Endothelial cell of umbilical vein (primary cell): ENCODE measurements around the gene QTRT2. TPM values are rescaled to one million over a fixed set of nuclear protein-coding genes. Genes with fewer than 3 reads are reported as not detected.

Source experiments
- BruUV-seq: library from RNA; stranded (reverse); fragments of 400-500 nt; replicated peaks from 2 replicates; lab custom pipeline; 2021; lab: Mats Ljungman, UMichigan
- CTCF ChIA-PET: fragments of 300-600, 350-600 bp; sonication (Branson Sonifier 250); formaldehyde crosslinking; loops from one replicate; lab custom pipeline; 2021; ENCODE audit warnings: antibody characterized with exemption, inconsistent platforms; lab: Charles Lee
- POLR2A ChIA-PET: fragments of 300-600, 350-600 bp; sonication (Branson Sonifier 250); formaldehyde crosslinking; loops from one replicate; lab custom pipeline; 2021; ENCODE audit warnings: antibody characterized with exemption, inconsistent platforms; lab: Charles Lee
- DNase-seq: peaks from one replicate; pipeline ENCODE4 v3.0.0-alpha.2; 2011; ENCODE audit warnings: low read depth, low spot score
- FAIRE-seq: peaks from 2 replicates; lab custom pipeline; 2011; peaks lifted over from hg19 to GRCh38; lab: Jason Lieb, UNC
- H2AFZ ChIP-seq: 2 replicates; pipeline ENCODE4 v1.6.0; 2012; ENCODE audit warnings: low read depth, low read length, control low read depth, inconsistent platforms
- H3K27ac ChIP-seq: 2 replicates; pipeline ENCODE4 v1.5.1; 2011; ENCODE audit warnings: low read depth, mild to moderate bottlenecking, control low read depth, low read length, moderate library complexity; ENCODE audit not compliant: insufficient read depth
- H3K27me3 ChIP-seq, 2 experiments: 2 replicates each; pipeline versions ENCODE4 v1.6.0 to v1.6.1; 2011; ENCODE audit warnings: low read length in 2 of 2, mixed read lengths in 1 of 2; ENCODE audit not compliant: control insufficient read depth in 2 of 2, insufficient read depth in 2 of 2
- H3K36me3 ChIP-seq, 2 experiments: 2 replicates in 1 of 2; 3 replicates in 1 of 2; pipeline ENCODE4 v1.5.1; 2011; ENCODE audit warnings: low read length in 2 of 2, mild to moderate bottlenecking in 1 of 2, moderate library complexity in 1 of 2; ENCODE audit not compliant: control insufficient read depth in 2 of 2, insufficient read depth in 2 of 2; ENCODE audit errors: extremely low read depth in 1 of 2
- H3K4me1 ChIP-seq: 3 replicates; pipeline ENCODE4 v1.5.1; 2011; ENCODE audit warnings: mild to moderate bottlenecking, low read length; ENCODE audit not compliant: control insufficient read depth, insufficient read depth; ENCODE audit errors: extremely low read depth
- H3K4me2 ChIP-seq: 2 replicates; pipeline ENCODE4 v1.6.1; 2011; ENCODE audit warnings: low read length, control low read depth, mixed read lengths; ENCODE audit not compliant: insufficient read depth
- H3K4me3 ChIP-seq, 3 experiments: fragments of 200-600 bp in 1 of 3; sonication (generic), shearing (Covaris generic) in 1 of 3; replicated peaks in 1 of 3; 2 replicates each; pipeline ENCODE4 v1.5.1; 2011 to 2016; ENCODE audit warnings: control low read depth in 3 of 3, low read length in 3 of 3, mild to moderate bottlenecking in 2 of 3, inconsistent platforms in 1 of 3, low read depth in 1 of 3, moderate library complexity in 1 of 3; ENCODE audit not compliant: insufficient read depth in 1 of 3
- H3K79me2 ChIP-seq: 2 replicates; pipeline ENCODE4 v1.6.0; 2012; ENCODE audit warnings: low read length, inconsistent platforms; ENCODE audit not compliant: control insufficient read depth, insufficient read depth
- H3K9ac ChIP-seq: replicated peaks from 2 replicates; pipeline ENCODE3; 2011; ENCODE audit warnings: low read length, control low read depth; ENCODE audit not compliant: insufficient read depth; ENCODE audit errors: extremely low read depth
- H3K9me1 ChIP-seq: replicated peaks from 3 replicates; pipeline ENCODE4 v1.6.0; 2011; ENCODE audit warnings: mild to moderate bottlenecking, low read length; ENCODE audit not compliant: control insufficient read depth, insufficient read depth; ENCODE audit errors: extremely low read depth
- H3K9me3 ChIP-seq: replicated peaks from 2 replicates; pipeline ENCODE4 v1.5.1; 2012; ENCODE audit warnings: low read length, inconsistent platforms; ENCODE audit not compliant: control insufficient read depth, insufficient read depth
- H4K20me1 ChIP-seq: replicated peaks from 2 replicates; pipeline ENCODE3; 2011; ENCODE audit warnings: mild to moderate bottlenecking, low read length; ENCODE audit not compliant: control insufficient read depth, insufficient read depth; ENCODE audit errors: extremely low read depth
- EZH2 ChIP-seq: IDR thresholded peaks from 2 replicates; pipeline ENCODE4 v1.6.1; 2012; ENCODE audit warnings: borderline replicate concordance, low read depth, mild to moderate bottlenecking, moderate library complexity, low read length, inconsistent platforms; ENCODE audit not compliant: severe bottlenecking
- FOS ChIP-seq: IDR thresholded peaks from 2 replicates; pipeline ENCODE4 v1.6.1; 2011; ENCODE audit warnings: mild to moderate bottlenecking, low read length, moderate library complexity, borderline replicate concordance; ENCODE audit not compliant: insufficient read depth
- GATA2 ChIP-seq: IDR thresholded peaks from 2 replicates; pipeline ENCODE4 v1.7.0; 2011; ENCODE audit warnings: low read depth, mild to moderate bottlenecking, moderate library complexity, mixed read lengths, low read length; ENCODE audit not compliant: insufficient read length, insufficient read depth
- JUN ChIP-seq: IDR thresholded peaks from 2 replicates; pipeline ENCODE4 v1.6.1; 2011; ENCODE audit warnings: borderline replicate concordance, low read depth; ENCODE audit not compliant: insufficient read length, insufficient read depth
- MAX ChIP-seq: IDR thresholded peaks from 2 replicates; pipeline ENCODE4 v1.6.1; 2011; ENCODE audit not compliant: insufficient read depth, insufficient read length
- POLR2A ChIP-seq: IDR thresholded peaks from 2 replicates; pipeline ENCODE4 v1.6.1; 2012; ENCODE audit warnings: low read depth, mild to moderate bottlenecking, control low read depth, low read length
- POLR2AphosphoS5 ChIP-seq: IDR thresholded peaks from 2 replicates; pipeline ENCODE4 v1.6.1; 2012; ENCODE audit warnings: low read depth, mild to moderate bottlenecking, control low read depth, low read length, moderate library complexity; ENCODE audit not compliant: insufficient read depth
- dilution Hi-C: fragments of 300-500 bp; cut with MboI; formaldehyde crosslinking; loops from one replicate; pipeline ENCODE4 v1.15.0; 2019; ENCODE audit warnings: low sequenced_read_pairs; ENCODE audit not compliant: extremely low pct_ligation_motif_present
- intact Hi-C: fragments of 100-400 bp; cut with micrococcal nuclease; formaldehyde crosslinking; loops from one replicate; pipeline ENCODE4 v1.10.0; 2022
- polyA plus RNA-seq, 4 experiments: library from polyadenylated mRNA; depleted of rRNA in 3 of 4; stranded (reverse) in 3 of 4; unstranded in 1 of 4; fragments of >200 nt; gene quantifications; 2 replicates each; pipeline versions ENCODE4 v1.2.1 to v1.2.3, GENCODE V29; 2011 to 2012; ENCODE audit warnings: missing spikeins in 1 of 4
- total RNA-seq: library from RNA; stranded (reverse); gene quantifications from 2 replicates; pipeline ENCODE4 v1.2.3, GENCODE V29; 2021

The QTRT2 gene
- total and polyA plus RNA-seq, 2 donors (not counting 3 experiments of a cell fraction or from before 2014, with no cell fraction given), result 11.0 to 42.8 TPM

GRCh38 chr3:114122027-114122709, 65.6 kb downstream of the QTRT2 start:
- dilution Hi-C loops (no loop called here), intact Hi-C loops (loop anchor here (1.0 to 5.0 kb wide), 6 partner anchors 11 to 291 kb away; partner anchors contain the start of genes CCDC191 and QTRT2)
- H3K4me1 ChIP-seq, result peaks cover 20% of the 10 kb centered on the region
- H3K9me3 ChIP-seq, result no peaks in the 10 kb centered on the region
- no TSS peak for BruUV-seq
- H3K9ac ChIP-seq, result peak overlapping the region; percentile 48
- FAIRE-seq (peak; percentile 95), DNase-seq (peak; percentile 92)
- peak overlapping the region; percentile 82 for H3K4me2 ChIP-seq
- no peaks in the 10 kb centered on the region for H3K9me1 ChIP-seq
- no peaks in the 10 kb centered on the region for H3K27me3 ChIP-seq
- H3K27ac ChIP-seq, result peak overlapping the region; percentile 66
- no peaks in the 10 kb centered on the region for H3K79me2 ChIP-seq
- TF ChIP-seq JUN (peak; percentile 91), GATA2 (peak; percentile 51), MAX (no peak), POLR2A (no peak), FOS (peak; percentile 93), EZH2 (no peak), POLR2AphosphoS5 (peak; percentile 86)
- no peaks in the 10 kb centered on the region for H3K36me3 ChIP-seq
- ChIA-PET CTCF (interaction anchor here (0.6 to 2.0 kb wide), 13 partner anchors 11 to 386 kb away, joined by 3 to 13 read pairs (median 4); partner anchors contain the start of gene GRAMD1C), POLR2A (interaction anchor here (0.6 to 0.9 kb wide), 3 partner anchors 13 to 41 kb away, joined by 3 read pairs; no protein-coding TSS in a partner anchor)
- no peaks in the 10 kb centered on the region for H4K20me1 ChIP-seq
- peak overlapping the region; percentile 69 for H2AFZ ChIP-seq
- peak overlapping the region in 1 of 3 experiments; percentile 3 for H3K4me3 ChIP-seq
